Mesenchymal stem cell (in vitro differentiated cells and primary cell): ENCODE results near the gene TWF2.

ENCODE experiments used
- DNase-seq: peaks from one replicate; pipeline ENCODE4 v3.0.0-alpha.2; 2013
- H2AFZ ChIP-seq: one replicate; pipeline ENCODE4 v1.6.1; 2013; ENCODE audit warnings: low read depth, mild to moderate bottlenecking, control low read depth, inconsistent platforms, low read length, moderate library complexity
- H2AK5ac ChIP-seq: 2 replicates; pipeline ENCODE4 v1.6.1; 2013; ENCODE audit warnings: low read length, moderate library complexity, mild to moderate bottlenecking, inconsistent platforms; ENCODE audit not compliant: severe bottlenecking
- H2BK120ac ChIP-seq: one replicate; pipeline ENCODE4 v1.6.1; 2013; ENCODE audit warnings: low read depth, mild to moderate bottlenecking, inconsistent platforms, low read length, moderate library complexity
- H2BK12ac ChIP-seq, 2 experiments: one replicate each; pipeline ENCODE4 v1.6.1; 2013; ENCODE audit warnings: inconsistent platforms in 2 of 2, low read length in 2 of 2, mild to moderate bottlenecking in 2 of 2, moderate library complexity in 2 of 2, control low read depth in 1 of 2
- H2BK15ac ChIP-seq: one replicate; pipeline ENCODE4 v1.6.1; 2013; ENCODE audit warnings: mild to moderate bottlenecking, low read depth, inconsistent platforms; ENCODE audit not compliant: poor library complexity, severe bottlenecking
- H2BK5ac ChIP-seq: 2 replicates; pipeline ENCODE4 v1.6.1; 2013; ENCODE audit warnings: low read depth, mild to moderate bottlenecking, low read length, control low read depth, inconsistent platforms; ENCODE audit not compliant: poor library complexity, severe bottlenecking
- H3K14ac ChIP-seq, 2 experiments: one replicate each; pipeline ENCODE4 v1.6.1; 2013; ENCODE audit warnings: inconsistent platforms in 2 of 2, low read length in 2 of 2, control low read depth in 1 of 2, mild to moderate bottlenecking in 1 of 2, moderate library complexity in 1 of 2
- H3K18ac ChIP-seq, 2 experiments: one replicate each; pipeline ENCODE4 v1.6.1; 2013; ENCODE audit warnings: inconsistent platforms in 2 of 2, low read length in 2 of 2, control low read depth in 1 of 2, low read depth in 1 of 2, mild to moderate bottlenecking in 1 of 2
- H3K23ac ChIP-seq, 2 experiments: one replicate each; pipeline ENCODE4 v1.6.1; 2013; ENCODE audit warnings: inconsistent platforms in 2 of 2, low read length in 2 of 2, mild to moderate bottlenecking in 2 of 2, moderate library complexity in 2 of 2, control low read depth in 1 of 2
- H3K27ac ChIP-seq: 2 replicates; pipeline ENCODE4 v1.5.1; 2013; ENCODE audit warnings: mild to moderate bottlenecking, moderate library complexity, low read length, control low read depth, inconsistent platforms; ENCODE audit not compliant: poor library complexity, severe bottlenecking
- H3K27me3 ChIP-seq, 2 experiments: 2 replicates each; pipeline versions ENCODE4 v1.6.1 to v1.7.0; 2013; ENCODE audit warnings: low read length in 2 of 2, mild to moderate bottlenecking in 2 of 2, moderate library complexity in 2 of 2, control low read depth in 1 of 2, inconsistent platforms in 1 of 2; ENCODE audit not compliant: control insufficient read depth in 1 of 2, insufficient read depth in 1 of 2
- H3K36me3 ChIP-seq, 2 experiments: 2 replicates each; pipeline versions ENCODE4 v1.6.1 to v1.7.0; 2013; ENCODE audit warnings: low read length in 2 of 2, control low read depth in 1 of 2, inconsistent platforms in 1 of 2, low read depth in 1 of 2, mild to moderate bottlenecking in 1 of 2; ENCODE audit not compliant: insufficient read depth in 2 of 2, control insufficient read depth in 1 of 2
- H3K4ac ChIP-seq, 2 experiments: one replicate each; pipeline ENCODE4 v1.6.1; 2013; ENCODE audit warnings: inconsistent platforms in 2 of 2, low read length in 2 of 2, mild to moderate bottlenecking in 2 of 2, moderate library complexity in 2 of 2, control low read depth in 1 of 2, low read depth in 1 of 2
- H3K4me1 ChIP-seq: 2 replicates; pipeline ENCODE4 v1.6.1; 2013; ENCODE audit warnings: low read depth, low read length, control low read depth; ENCODE audit not compliant: control insufficient read depth, insufficient read depth
- H3K4me2 ChIP-seq: 2 replicates; pipeline ENCODE4 v1.6.1; 2013; ENCODE audit warnings: low read length, mild to moderate bottlenecking, inconsistent platforms; ENCODE audit not compliant: poor library complexity, severe bottlenecking
- H3K4me3 ChIP-seq, 2 experiments: 2 replicates each; pipeline versions ENCODE4 v1.5.1 to v1.7.0; 2013; ENCODE audit warnings: low read length in 2 of 2, mild to moderate bottlenecking in 2 of 2, control low read depth in 1 of 2, low read depth in 1 of 2; ENCODE audit not compliant: insufficient read depth in 1 of 2
- H3K79me1 ChIP-seq: replicated peaks from 2 replicates; pipeline ENCODE4 v1.6.1; 2013; ENCODE audit warnings: mild to moderate bottlenecking, control low read depth, low read length, inconsistent platforms; ENCODE audit not compliant: poor library complexity, severe bottlenecking
- H3K9ac ChIP-seq: 2 replicates; pipeline ENCODE4 v1.7.0; 2013; ENCODE audit warnings: mild to moderate bottlenecking, low read length, moderate library complexity
- H3K9me3 ChIP-seq: 2 replicates; pipeline ENCODE4 v1.7.0; 2013; ENCODE audit warnings: mild to moderate bottlenecking, low read length; ENCODE audit not compliant: control insufficient read depth
- H4K8ac ChIP-seq: one replicate; pipeline ENCODE4 v1.6.1; 2013; ENCODE audit warnings: inconsistent platforms, mild to moderate bottlenecking, low read length, moderate library complexity
- H4K91ac ChIP-seq: one replicate; pipeline ENCODE4 v1.6.1; 2013; ENCODE audit warnings: mild to moderate bottlenecking, low read length, inconsistent platforms
- WGBS: methylation state at CpG from one replicate; pipeline ENCODE4 v1.1.7; 2013; ENCODE audit warnings: mixed read lengths; 5-methylcytosine and 5-hydroxymethylcytosine counted together

The TWF2 gene

DNA sequence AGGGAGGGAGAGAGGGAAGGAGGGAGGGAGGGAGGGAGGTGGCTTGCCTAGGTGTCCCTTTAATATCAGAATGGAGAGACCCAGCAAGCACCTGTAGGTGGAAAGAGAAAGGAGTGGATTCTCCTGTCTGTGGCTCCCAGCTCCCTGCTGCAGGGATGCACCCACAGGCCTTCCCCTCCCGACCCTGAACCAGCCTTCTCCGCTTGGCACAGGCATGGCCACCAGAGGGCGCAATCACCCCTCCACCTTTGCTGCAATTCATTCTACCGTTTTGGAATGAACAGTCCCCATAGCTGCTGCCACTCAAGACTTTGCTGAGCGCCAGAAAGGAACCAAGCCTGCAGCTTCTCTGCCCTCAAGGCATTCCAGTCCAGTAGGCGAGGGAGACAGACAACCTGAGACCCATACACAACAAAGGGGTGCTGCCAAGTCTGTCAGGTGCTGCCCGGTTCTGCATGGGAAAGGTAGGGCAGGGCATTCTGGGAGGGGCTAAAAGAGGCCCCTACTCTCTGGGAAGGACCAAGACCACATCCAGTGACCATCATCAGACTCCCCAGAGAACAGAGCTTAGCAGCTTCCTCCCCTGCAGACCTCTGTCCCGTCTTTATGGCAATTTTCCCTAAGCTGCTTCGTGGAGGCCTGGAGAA, 18.5 kb downstream of the TWF2 start:
- H2AFZ ChIP-seq = no peak overlapping the region
- H4K8ac ChIP-seq = no peak overlapping the region
- no peaks in the 10 kb centered on the region for H3K9me3 ChIP-seq
- H3K27ac ChIP-seq = no peak overlapping the region
- H3K4me1 ChIP-seq = peaks cover 9% of the 10 kb centered on the region
- H3K4ac ChIP-seq = no peak overlapping the region
- H3K36me3 ChIP-seq = peaks cover 5 to 6% of the 10 kb centered on the region in 2 experiments
- H3K79me1 ChIP-seq = no peaks in the 10 kb centered on the region
- H3K27me3 ChIP-seq = peaks cover 0 to under 1% of the 10 kb centered on the region in 2 experiments
- WGBS = 23% methylated on average over 9 of the region's 9 CpGs
- no peak overlapping the region for H3K4me2 ChIP-seq
- no peak overlapping the region for H2BK120ac ChIP-seq
- no peak overlapping the region for H3K23ac ChIP-seq
- H3K9ac ChIP-seq = no peak overlapping the region
- no peak overlapping the region for H4K91ac ChIP-seq
- H3K18ac ChIP-seq = no peak overlapping the region
- no peak overlapping the region for H2AK5ac ChIP-seq
- no peak overlapping the region for H2BK15ac ChIP-seq
- H2BK12ac ChIP-seq = no peak overlapping the region
- H3K4me3 ChIP-seq = no peak overlapping the region
- no peak overlapping the region for H2BK5ac ChIP-seq
- DNase-seq = peak; percentile 71
- no peak overlapping the region for H3K14ac ChIP-seq

GRCh38 chr3:52218937-52219650, 19.9 kb downstream of the TWF2 start:
- Histone ChIP-seq H2BK15ac (no peak overlapping the region), H3K79me1 (no peaks in the 10 kb centered on the region), H2AK5ac (no peak overlapping the region), H4K91ac (no peak overlapping the region), H3K4me2 (no peak overlapping the region), H2BK120ac (no peak overlapping the region), H4K8ac (no peak overlapping the region), H3K14ac (no peak overlapping the region), H2AFZ (no peak overlapping the region), H3K27me3 (no peaks in the 10 kb centered on the region), H3K36me3 (peaks cover 19 to 20% of the 10 kb centered on the region in 2 experiments), H3K18ac (no peak overlapping the region), H2BK5ac (no peak overlapping the region), H2BK12ac (no peak overlapping the region), H3K4ac (no peak overlapping the region), H3K4me1 (peaks cover 9% of the 10 kb centered on the region), H3K4me3 (no peak overlapping the region), H3K9ac (no peak overlapping the region), H3K9me3 (no peaks in the 10 kb centered on the region), H3K27ac (no peak overlapping the region), H3K23ac (no peak overlapping the region)
- WGBS = 77% methylated on average over 6 of the region's 6 CpGs
- DNase-seq = no peak

DNA sequence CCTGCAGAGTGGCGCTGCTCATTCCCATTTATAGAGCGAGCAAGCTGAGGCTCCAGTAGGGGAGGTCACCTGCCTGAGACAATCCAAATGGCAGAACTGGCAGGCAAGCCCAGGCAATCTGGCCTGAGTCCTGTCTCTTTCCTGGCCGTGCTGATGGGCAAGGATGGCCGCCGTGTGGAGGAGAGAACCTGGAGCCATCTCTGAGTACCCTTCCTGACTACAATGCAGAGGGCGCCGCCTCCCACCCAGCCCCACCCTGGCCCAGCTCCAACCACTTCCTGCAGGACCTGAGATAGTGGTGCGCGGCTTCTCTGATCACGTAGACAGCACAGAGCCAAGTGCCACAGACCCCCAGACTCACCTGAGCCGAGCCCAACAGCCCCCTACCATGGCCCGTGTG, 20.5 kb downstream of the TWF2 start:
- Histone ChIP-seq H4K91ac (peak overlapping the region; percentile 8), H3K27ac (no peak overlapping the region), H2BK15ac (no peak overlapping the region), H3K4ac (no peak overlapping the region), H2BK5ac (no peak overlapping the region), H3K18ac (no peak overlapping the region), H3K36me3 (peaks cover 22 to 25% of the 10 kb centered on the region in 2 experiments), H3K4me3 (no peak overlapping the region), H2AFZ (no peak overlapping the region), H3K4me1 (peaks cover 9% of the 10 kb centered on the region), H4K8ac (no peak overlapping the region), H3K9ac (no peak overlapping the region), H2AK5ac (no peak overlapping the region), H3K14ac (no peak overlapping the region), H2BK120ac (no peak overlapping the region), H3K9me3 (no peaks in the 10 kb centered on the region), H2BK12ac (no peak overlapping the region), H3K79me1 (no peaks in the 10 kb centered on the region), H3K4me2 (no peak overlapping the region), H3K27me3 (no peaks in the 10 kb centered on the region), H3K23ac (no peak overlapping the region)
- DNase-seq = no peak
- WGBS = 91% methylated on average over 8 of the region's 12 CpGs

- no peak for DNase-seq
- Histone ChIP-seq H3K27me3 (no peaks in the 10 kb centered on the region), H3K9me3 (no peaks in the 10 kb centered on the region), H3K79me1 (peaks cover 1% of the 10 kb centered on the region), H2BK12ac (no peak overlapping the region), H3K9ac (no peak overlapping the region), H3K18ac (no peak overlapping the region), H3K4me1 (peaks cover 9% of the 10 kb centered on the region), H3K36me3 (peaks cover 25 to 29% of the 10 kb centered on the region in 2 experiments), H3K27ac (no peak overlapping the region), H4K91ac (peak overlapping the region; percentile 8), H3K23ac (no peak overlapping the region), H2BK5ac (no peak overlapping the region), H3K4me2 (no peak overlapping the region), H3K14ac (no peak overlapping the region), H4K8ac (no peak overlapping the region), H2BK15ac (no peak overlapping the region), H3K4ac (no peak overlapping the region), H2BK120ac (no peak overlapping the region), H2AFZ (no peak overlapping the region), H2AK5ac (no peak overlapping the region), H3K4me3 (no peak overlapping the region)
- 91% methylated on average over 3 of the region's 3 CpGs for WGBS
Observed at GRCh38 chr3:52218026-52218425, 20.9 kb downstream of the TWF2 start.
